ENCODE data around the gene KLHL6.
A peak's percentile ranks its signal among the peaks of the same experiment; 100 is the strongest.

KLHL6 gene

DNA sequence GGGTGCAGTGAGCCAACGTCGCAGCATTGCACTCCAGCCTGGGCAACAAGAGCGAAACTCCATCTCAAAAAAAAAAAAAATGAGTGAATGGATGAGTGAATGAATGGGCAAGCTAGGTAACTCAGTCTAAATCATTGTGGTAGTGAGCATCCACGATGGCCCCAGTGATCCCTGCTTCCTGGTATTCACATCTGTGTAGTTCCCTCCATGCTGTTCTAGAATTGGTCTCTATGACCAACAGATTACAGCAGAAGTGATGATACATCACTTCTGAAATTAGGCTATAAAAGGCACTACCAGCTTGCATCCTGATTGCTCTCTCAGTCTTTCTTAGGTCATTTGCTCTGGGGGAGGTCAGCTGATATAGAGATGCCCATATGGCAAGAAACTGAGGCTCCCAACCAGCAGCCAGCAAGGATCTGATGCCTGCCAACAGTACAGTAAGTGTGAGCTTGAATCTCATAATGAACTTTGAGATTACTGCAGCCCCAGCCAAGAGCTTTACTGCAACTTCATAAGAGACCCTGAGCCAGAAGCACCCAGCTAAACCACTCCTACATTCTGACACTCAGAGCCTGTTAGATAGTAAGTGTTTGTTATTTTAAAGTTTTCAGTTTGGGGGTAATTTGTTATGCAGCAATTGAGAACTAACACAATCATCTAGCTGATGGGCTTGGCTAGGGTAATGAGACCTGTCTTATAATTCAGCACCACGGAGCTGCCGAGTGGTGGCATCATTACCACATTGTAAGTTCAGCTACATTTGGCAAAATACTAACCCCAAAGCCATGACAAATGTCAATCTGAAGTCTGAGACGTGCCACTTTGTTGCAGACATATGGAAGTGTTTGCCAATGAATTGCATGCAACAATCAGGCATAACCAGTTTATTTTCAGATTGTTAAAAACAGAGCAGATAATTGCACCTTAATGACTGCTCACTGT, 53.0 kb downstream of the KLHL6 start:
- DNase-seq: no peak

DNA sequence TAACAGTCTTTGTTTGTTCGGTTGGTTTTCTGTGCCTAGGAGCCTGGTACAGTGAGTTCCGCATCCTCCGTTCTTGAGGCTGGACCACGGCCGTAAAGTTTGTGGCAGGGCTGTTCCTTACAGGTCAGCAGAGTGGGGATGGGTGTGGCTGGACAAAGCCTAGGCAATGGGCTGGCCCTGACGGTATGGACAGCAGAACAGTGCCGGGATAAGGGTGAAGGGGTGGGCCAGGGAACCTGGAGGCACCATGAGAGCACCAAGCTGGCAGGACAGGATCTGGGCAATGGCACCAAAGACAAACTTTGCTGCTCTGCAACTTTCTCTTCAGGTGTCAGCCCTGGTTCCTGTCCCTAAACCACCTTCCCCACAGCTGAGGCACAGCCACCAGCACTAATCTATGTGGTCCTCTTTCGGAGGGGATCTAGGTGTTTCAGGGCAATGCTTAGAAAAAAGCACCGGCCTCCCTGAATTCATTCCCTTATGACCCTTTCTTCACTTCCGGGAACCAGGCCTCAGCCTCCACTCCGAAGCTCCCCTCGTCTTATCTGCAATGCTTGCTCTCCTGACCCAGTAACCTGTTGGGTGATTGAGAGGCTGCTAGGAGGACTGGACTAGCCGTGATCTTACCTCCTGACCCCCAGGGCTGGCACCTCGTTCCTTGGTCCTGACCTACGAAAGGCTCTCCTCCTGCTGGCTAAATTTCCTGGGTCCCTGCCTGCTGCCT, 54.4 kb downstream of the KLHL6 start:
- DNase-seq: no peak

DNA sequence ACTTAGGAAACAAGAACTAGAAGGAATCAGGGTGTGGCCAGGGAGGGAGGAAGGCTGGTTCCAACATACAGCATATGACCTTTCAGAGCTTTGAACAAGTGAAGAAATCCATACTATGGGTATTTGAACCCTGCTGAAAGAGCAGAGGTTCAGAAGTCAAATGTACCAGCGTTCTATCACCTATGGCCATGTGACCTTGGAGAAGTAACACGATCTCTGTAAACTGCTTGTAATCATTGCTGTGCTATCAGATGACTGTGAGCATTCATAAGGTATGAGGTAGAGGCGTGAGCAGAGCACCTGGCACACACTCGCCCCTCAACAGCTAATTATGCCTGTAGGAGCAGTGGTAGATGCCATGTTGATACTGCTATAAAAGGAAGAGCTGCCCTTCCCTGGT, 55.2 kb downstream of the KLHL6 start:
- no peak for DNase-seq

DNA sequence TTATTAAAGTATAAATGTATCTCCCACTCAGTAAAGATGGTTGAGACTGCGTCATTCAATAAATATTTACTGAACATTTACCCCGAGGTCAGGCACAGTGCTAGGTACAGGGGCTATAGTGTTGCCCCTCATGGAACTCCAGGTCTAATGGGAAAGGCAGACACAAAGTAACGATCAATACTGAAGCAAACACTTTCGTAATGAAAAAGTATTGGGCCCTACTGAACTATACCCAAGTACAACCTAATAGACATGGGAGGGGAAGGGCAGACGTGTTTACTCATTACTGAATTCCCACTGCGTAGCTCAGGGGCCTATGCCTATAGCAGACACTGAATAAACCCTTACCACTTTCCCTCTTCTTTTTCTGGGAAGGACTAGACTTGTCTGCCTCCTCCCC, 56.9 kb downstream of the KLHL6 start:
- no peak for DNase-seq

DNA sequence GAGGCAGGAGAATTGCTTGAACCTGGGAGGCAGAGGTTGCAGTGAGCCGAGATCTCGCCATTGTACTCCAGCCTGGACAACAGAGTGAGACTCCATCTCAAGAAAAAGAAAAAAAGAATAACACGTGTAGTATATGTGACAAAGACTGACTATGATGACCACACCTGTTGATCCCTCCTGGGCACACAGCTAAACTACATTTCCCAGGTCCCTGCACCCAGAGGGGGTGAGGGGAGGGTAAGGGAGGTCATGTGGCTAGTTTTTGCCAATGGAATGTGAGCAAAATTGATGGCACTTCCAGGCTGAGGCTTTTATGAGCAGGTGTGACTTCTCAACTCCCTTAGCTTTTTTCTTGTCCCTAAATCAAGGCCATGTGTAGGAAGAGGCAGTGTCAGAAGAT, 58.2 kb downstream of the KLHL6 start:
- DNase-seq: no peak

DNA sequence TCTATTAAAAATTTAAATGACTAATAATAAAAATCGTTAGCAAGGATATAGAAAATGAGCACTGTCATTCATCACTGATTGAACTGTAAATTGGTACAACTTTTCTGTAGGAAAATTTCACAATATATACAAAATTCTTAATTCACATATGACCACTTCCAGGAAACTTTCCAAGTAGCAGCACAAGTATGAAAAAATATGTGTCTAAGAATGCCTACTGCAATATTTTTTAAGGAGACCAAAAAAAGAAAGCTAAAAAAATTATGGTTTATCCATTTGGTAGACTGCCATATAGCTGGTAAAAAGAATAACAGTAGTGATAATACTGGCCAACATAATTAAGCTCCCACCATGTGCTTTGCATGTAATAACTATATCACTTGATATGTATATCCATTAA, 59.2 kb downstream of the KLHL6 start:
- no peak for DNase-seq

DNA sequence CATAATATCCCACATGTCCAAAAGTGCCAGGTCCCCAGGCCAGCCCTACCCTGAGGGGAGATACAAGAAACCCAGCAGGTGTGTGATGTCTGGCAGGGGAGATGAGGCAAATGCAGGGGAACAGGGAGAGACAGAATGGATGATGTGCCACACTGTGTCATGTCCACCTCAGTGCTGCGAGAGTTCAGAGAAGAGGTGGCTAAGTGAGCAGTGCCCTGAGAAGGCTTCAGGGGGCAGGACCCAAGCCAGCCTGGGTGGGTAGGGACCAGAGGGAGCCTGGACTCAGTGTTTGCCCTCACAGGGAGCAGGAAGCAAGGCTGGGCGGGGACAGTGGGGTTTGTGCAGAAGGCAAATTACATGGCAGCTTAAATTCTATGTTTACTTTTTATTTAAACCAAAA, 61.2 kb downstream of the KLHL6 start:
- DNase-seq: peak in 1 of 2 experiments; percentile 3

DNA sequence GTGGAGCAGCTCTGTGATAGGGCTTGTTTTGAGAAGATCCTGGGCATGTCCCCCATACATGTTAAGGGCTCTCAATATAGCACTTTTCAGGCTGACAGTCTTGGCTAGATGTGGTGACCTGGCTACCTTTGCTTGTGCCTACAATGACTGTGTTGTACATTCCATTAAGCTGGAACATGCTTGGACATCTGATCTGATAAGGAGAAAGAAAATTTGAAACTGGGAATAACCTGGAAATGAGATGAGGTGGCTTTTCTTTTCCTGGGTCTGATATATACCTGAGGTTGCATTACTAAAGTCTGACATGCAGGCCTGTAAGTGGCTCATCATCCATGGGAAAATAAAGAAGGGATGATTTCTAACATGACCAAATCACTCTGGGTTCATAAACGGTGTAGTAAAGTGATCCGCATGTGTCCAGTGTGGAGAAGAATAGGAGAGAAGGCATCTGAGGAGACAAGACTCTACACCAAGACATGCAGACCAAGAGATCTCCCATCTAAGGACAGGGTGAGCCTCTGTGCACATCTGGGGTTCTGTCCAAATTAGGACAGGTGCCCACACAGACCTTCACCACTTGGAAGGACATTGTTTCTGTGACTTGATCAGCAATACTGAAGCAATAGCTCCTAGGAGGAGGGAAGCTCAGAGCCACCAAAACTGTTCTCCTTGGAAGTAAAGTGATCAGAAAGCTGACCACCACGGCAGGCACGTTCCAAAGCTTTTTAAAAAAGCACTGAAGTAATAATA, 62.0 kb downstream of the KLHL6 start:
- DNase-seq: peak; percentile 1 to 4

DNA sequence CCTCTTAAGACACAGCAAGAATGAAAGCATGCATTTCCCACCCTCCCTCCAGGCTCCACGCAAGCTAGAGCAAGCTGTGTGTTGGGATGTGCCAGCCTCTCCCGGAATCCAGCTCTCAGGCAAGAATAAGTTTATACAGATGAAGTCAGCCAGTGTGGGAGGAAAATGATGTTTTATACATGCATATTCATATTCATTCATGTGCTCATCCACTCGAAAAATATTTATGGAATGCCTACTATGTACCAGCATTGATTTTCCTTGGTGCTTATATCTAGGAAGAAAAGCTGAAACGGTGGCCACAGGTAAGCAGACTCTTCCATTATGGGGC, 62.7 kb downstream of the KLHL6 start:
- DNase-seq: no peak

DNA sequence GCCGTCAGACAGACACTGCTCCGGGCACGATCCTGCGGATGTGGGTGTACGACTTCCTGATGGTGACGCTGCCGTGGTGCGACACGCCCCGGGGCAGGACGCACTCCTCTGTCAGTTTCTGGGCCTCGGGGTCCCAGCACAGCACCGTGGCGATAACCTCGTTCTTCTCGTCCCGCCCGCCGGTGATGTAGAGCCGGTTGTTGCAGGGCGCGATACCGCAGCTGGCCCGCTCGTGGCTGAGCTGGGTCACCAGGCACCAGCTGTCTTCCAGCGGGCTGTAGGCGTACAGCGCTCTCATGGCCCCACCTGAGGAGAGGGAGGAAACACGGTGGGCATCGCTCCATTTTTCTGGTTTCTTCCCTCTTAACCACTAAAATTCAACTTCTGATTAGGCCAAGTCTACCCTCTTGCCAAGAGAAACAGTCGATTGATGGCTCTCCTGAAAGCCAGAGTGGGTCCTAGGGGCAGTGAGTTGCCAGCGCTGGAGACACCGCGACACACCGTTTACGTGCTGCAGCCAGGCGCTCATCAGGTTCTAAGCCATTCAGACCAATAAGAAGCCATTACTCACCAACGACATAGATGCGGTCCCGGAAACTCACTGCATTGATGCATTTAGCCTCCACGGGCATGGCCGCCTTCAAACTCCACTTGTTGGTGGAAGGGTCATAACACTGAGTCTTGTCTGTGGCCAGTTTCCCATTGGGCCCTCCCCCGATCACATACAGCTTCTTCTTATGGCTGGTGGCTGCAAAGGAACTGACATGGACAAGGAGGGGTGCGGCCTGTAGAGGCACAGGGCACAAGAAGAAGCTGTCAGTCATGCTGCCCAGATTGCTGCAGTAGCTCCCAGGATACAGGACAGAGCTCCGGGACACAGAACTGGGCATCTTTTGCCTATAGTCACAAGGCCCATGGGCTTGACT, 63.3 kb downstream of the KLHL6 start:
- peak; percentile 10 to 12 for DNase-seq

DNA sequence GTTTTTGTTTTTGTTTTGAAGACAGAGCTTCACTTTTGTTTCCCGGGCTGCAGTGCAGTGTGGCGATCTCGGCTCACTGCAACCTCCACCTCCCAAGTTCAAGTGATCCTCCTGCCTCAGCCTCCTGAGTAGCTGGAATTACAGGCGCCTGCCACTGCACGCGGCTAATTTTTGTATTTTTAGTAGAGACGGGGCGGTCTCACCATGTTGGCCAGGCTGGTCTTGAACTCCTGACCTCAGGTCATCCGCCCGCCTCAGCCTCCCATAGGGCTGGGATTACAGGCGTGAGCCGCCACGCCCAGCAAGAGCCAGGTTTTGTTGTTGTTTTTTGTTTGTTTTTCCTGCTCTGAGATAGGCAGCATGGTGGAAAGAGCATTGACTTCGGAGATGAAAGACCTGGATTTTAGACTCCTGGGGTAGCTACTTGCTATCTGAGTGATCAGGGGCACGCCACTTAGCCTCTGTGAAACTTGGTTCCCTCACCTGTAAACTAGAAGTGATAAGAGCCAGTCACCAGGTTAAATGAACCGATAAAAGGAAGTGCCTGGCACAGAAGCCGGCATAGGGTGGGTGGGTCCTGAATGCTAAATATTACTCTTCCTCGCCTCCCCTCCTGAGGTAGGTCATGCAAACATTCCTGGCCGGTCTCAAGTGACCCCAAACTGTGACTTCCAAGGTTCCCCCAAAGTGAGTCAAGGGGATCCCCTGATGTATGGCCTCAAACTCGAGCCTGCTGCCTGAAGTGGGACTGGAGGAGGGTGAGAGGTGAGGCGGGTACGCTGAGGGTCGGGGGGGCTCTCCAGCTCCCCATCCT, 64.2 kb downstream of the KLHL6 start:
- DNase-seq: peak; percentile 12 to 15

DNA sequence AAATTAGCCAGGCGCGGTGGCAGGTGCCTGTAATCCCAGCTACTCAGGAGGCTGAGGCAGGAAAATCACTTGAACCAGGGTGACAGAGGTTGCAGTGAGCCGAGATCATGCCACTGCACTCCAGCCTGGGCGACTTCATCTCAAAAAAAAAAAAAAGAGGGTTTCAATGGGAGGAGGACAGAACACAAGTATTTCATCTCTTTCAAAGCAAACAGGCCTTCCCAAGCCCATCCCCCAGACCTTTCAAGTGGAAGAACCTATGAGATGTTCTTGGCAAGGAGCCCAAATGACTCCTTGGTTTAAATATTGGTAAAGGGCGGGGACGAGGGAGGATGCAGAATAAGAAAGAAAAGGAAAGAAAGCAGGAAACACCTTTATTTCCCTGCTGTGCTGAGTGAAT, 64.9 kb downstream of the KLHL6 start:
- DNase-seq: peak; percentile 6 to 7

DNA sequence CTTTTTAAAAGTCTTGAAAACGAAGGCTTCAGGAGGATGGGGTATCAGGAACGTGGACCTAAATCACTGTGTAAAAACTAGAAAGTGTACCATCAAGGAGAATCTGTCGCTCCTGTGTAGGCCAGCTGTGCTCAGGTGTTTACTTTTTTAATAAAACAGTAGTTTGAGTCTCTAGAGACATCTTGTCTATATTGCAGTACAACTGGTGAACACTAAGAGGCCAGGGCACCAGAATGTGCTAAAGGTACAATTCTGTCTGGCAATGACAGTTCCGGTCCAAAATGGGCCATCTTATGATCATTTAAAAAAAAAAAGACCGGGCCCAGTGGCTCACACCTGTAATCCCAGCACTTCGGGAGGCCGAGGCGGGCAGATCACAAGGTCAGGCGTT, 65.3 kb downstream of the KLHL6 start:
- no peak for DNase-seq

DNA sequence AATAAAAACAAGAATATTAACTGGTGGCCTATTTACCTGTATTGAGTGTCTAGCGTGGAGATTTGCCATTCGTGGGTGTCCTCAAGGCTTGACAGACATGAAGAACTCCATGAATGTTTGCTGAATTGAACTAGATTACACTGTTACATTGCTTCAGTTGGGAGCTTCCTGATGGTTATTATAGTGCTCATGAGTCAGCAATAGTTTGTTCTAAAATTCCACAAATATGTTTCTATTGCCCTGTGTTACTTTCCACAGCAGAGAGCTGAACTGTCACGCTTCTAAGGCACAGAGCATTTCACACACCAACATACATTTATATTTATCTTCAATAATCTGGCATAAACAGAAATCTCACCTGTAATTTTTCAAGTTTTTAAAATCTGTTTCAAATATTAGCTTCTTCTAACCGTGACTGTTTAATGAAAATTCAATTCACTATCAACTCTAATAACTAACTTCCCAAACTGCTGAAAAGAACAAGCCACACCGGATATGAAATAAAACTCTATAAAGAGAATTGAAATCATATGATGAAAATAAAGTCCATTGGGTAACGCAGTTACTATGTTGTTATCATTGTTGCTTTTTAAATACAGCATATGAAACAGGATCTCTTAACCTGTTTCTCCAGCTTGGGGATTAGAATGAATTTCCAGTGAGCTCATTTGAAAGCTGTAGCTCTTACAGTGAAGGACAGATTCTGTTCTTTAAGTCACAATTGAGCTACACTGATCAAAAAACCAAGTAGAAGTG, 65.9 kb downstream of the KLHL6 start:
- DNase-seq: no peak

DNA sequence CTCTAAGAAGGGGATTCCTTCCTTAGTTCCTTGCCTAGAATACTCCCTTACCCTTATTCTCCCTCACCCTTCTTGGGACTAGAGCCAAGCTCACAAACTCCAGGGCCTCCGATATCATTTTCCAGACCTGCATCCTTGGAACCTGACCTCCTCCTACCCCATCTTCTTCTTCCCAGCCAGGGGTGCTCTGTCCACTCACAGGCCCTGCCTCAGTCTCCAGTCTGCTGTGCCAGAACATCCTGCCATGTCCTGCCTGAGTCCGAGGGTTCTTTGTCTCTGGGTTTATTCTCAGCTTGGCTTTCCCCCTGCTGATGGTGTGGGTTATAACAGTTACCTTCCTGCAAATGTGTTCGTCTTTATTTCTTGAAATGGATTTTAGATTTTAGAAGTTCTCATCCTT, 67.2 kb downstream of the KLHL6 start:
- peak in 1 of 2 experiments; percentile 12 for DNase-seq

DNA sequence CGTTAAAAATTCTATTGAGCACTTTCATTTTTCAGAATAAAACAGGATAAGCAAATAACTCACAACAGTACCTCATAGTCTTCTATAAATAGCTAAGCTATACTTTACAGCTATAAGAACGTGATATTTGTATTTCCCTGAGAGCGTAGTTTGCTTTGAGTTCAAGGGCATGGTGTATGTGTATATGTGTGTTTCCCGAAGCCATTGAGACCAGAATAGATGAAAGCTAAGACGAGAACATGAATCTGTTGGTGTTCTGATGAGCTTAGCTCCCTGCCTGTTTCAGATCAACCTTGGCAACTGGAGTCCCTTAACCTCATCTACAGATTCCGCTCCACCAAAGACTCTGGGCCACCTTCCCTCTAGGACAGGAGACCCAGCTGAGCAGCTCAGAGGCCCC, 67.6 kb downstream of the KLHL6 start:
- DNase-seq: peak in 1 of 2 experiments; percentile 17

DNA sequence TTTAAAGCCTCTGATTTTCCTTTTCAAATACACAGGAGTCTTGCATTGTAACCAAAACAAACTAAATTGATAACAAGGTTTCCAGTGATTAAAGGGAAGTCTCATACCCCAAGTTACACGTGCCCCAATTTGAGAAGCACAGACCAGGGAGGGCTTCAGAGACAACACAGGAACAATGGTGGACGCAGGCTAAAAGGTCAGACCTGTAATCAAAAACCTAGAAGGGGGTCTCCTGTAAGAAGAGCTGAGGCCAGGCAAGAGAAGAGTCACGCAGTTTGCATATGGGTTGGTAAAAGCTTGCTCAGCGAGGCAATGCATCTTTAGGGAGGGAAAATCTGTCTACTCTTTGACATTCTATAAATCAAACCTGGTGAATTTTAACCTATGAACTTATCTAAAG, 68.5 kb downstream of the KLHL6 start:
- DNase-seq: peak in 1 of 2 experiments; percentile 6

DNA sequence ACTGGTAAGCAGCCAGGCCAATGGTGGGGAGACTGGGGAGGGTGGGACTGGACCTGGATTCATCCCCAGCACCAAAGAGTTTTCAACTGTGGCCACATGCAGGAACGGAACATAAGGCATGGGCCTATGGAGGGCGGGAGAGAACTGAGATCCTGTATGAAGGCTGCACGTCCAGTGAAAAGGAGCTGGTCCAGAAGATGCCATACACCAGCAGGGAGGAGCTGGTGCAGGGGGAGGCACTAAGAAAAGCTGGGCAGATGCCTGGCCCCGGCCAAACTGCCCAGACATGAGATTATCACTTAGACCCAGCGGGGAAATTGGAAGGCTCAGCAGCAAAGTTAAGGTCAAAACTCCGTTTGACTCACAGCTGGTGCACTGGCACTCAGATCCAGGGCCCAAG, 69.0 kb downstream of the KLHL6 start:
- DNase-seq: peak in 1 of 2 experiments; percentile 7

DNA sequence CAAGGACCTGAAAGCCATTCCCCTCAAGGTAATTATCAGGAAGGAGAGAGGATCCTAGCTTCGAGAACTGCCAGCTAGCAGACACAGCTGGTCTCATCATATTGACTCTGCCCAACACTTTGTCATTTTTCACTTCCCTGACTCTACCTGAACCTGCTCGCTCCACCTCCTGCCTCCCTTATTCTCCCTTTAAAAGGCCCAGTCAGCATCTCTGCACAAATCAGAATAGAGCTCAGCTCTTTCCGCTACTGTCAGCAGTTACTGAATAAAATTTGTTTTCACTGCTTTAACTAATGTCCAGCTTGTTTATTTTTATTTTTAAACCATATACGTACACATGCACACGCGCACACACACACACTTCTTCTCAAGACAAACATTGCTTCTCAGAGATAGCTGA, 69.9 kb downstream of the KLHL6 start:
- no peak for DNase-seq

DNA sequence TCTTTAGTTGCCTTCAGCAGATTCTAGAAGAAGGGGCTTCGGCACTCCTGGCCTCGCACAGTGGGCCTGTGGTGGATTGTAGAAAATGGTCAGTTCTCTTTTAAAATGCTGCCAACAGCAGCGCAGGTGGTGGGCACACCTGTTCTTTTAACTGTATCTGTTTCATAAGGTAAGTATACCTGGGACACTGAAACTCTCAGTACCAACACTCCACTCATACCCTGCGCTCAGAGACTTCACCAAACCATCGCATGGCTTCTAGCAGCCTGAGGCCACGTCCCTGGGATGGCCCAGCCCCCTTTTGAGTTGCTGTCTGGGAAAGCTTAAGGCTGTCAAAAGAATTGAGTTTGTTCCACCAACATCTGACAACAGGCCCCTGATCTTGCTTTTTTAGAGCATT, 70.4 kb downstream of the KLHL6 start:
- peak in 1 of 2 experiments; percentile 17 for DNase-seq

All from activated T-cell treated with anti-CD3 and anti-CD28 coated beads, Interleukin-2, amount 50 U/mL, for 48 hours (primary cell).